GM12864 (cell line): ENCODE measurements around the gene INSRR.

ENCODE experiments used
- DNase-seq: peaks from one replicate; pipeline ENCODE4 v3.0.0-alpha.2; 2011; ENCODE audit warnings: low read depth
- H3K4me3 ChIP-seq: 2 replicates; pipeline ENCODE4 v1.5.1; 2011; ENCODE audit warnings: mild to moderate bottlenecking, low read depth, low read length, control low read depth
- TF ChIP-seq, protein P1 (sequence below): IDR thresholded peaks from 2 replicates; pipeline ENCODE4 v1.5.1; 2011; ENCODE audit warnings: low read depth, mild to moderate bottlenecking, moderate library complexity, low read length, control low read depth, inconsistent platforms; ENCODE audit errors: missing control alignments

Gene INSRR

DNA sequence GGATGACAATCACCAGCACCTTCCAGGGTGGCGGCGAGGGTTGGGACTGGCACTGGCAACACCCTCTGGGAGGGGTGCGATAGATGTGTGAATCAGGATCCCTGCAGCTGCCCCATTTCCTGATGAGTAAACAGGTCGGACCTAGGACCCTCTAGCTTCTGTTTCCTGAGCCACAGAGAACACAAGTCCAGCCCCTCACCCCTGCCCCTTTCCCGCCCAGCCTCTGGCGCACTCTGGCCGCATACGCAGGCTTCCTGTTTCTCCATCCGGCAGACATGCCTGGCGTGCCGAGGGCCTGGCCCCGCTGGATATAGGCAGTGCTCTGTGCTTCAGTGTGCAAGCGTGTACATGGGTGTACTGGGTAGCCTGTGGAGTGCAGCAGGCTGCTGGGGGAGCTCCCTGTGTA lies 39.2 kb upstream of the INSRR start:
- TF ChIP-seq, protein P1, sequence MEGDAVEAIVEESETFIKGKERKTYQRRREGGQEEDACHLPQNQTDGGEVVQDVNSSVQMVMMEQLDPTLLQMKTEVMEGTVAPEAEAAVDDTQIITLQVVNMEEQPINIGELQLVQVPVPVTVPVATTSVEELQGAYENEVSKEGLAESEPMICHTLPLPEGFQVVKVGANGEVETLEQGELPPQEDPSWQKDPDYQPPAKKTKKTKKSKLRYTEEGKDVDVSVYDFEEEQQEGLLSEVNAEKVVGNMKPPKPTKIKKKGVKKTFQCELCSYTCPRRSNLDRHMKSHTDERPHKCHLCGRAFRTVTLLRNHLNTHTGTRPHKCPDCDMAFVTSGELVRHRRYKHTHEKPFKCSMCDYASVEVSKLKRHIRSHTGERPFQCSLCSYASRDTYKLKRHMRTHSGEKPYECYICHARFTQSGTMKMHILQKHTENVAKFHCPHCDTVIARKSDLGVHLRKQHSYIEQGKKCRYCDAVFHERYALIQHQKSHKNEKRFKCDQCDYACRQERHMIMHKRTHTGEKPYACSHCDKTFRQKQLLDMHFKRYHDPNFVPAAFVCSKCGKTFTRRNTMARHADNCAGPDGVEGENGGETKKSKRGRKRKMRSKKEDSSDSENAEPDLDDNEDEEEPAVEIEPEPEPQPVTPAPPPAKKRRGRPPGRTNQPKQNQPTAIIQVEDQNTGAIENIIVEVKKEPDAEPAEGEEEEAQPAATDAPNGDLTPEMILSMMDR, result no peak
- DNase-seq, result no peak
- no peak overlapping the region for H3K4me3 ChIP-seq

DNA sequence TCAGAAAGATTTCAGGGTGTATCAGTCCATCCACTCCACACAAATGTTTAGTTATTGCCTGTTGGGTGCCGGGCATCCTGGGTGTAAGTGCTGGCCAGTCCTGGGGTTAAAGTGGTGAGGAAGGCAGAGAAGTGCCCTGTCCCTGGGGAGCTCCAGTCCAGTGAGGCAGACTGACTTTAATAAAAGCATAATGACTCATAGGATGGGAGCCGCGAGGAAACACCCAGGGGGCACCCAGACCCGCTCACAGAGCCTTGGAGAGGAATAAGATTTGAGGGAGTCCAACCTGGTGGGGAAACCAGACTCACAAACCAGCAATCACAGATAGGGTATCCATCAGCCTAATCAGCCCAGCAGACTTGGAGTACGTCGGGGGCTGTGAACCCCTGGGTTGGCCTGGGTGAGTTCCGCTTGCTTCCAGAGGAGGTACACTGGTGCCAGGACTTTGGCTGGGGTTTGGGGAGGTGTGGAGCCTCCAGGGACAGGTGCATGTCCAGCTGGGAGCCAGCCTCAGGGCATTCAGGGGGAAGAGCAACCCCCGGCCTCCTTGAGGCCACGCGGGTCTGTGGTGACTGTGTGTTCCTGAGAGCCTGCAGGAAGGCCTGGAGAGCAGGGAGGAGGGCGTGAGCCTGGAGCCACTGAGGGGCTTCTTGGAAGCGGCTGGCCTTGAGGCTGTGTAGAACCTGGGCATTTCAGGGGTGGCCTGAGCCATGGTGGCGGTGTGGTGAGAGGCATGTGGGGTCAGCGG lies 38.3 kb upstream of the INSRR start:
- TF ChIP-seq, protein P1, result no peak
- no peak for DNase-seq
- H3K4me3 ChIP-seq, result no peak overlapping the region

DNA sequence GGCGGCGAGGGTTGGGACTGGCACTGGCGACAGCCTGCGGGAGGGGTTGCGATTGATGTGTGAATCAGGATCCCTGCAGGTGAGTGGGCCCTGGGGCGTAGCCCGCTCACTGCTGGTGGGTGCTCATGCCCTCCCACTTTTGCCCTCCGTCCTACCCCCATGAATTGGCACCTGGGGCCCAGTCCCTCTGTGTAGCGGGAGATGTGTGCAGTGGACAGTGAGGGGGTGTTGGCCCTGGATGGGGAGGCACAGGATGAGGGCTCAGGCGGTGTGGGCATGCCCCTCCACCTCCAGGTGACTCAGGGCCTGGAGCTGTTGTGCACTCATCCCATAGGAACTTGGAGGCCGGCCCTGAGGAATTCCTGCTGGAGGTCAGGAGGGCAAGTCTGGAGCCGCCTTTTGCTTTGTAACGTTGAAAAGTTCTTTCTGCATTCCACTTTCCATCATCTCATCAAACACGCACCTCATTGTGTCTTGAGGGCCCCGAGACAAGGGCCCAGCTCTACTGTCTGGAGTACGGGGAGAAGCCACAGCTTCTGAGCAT lies 37.6 kb upstream of the INSRR start:
- no peak for DNase-seq
- H3K4me3 ChIP-seq, result no peak overlapping the region
- TF ChIP-seq, protein P1, result no peak

DNA sequence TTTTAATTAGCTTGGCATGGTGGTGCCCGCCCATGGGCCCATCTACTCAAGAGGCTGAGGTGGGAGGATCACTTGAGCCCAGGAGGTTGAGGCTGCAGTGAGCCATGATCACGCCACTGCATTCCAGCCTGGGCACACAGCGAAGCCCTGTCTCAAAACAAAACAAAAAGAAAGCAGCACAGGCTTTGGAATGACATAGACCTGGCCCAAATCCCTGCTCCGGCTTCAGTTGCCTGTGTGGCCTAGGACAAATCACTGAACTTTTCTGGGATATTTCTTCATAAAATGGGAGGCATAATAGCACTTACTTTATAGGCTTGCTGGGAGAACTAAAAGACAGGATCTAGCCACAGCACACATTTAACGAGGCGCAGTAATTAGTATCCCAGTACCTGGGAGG lies 37.0 kb upstream of the INSRR start:
- no peak overlapping the region for H3K4me3 ChIP-seq
- DNase-seq, result no peak
- TF ChIP-seq, protein P1, result no peak

DNA sequence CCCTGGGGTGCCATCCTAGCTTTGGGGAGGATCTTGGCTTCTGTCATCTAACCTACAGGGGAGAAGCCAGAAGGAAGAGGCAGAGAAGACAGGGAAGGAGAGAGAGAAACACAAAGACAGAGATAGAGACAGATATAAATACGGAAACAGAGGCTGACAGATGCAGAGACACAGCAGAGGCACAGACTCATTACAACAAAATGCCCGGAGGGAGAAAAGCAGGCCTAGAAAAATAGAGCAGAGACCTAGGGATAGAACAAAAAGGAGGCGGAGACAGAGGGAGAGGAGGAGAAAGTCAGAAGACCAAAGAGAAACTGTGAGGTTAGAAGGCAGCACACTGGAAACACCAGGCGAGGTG lies 36.5 kb upstream of the INSRR start:
- no peak overlapping the region for H3K4me3 ChIP-seq
- DNase-seq, result no peak
- TF ChIP-seq, protein P1, result no peak

DNA sequence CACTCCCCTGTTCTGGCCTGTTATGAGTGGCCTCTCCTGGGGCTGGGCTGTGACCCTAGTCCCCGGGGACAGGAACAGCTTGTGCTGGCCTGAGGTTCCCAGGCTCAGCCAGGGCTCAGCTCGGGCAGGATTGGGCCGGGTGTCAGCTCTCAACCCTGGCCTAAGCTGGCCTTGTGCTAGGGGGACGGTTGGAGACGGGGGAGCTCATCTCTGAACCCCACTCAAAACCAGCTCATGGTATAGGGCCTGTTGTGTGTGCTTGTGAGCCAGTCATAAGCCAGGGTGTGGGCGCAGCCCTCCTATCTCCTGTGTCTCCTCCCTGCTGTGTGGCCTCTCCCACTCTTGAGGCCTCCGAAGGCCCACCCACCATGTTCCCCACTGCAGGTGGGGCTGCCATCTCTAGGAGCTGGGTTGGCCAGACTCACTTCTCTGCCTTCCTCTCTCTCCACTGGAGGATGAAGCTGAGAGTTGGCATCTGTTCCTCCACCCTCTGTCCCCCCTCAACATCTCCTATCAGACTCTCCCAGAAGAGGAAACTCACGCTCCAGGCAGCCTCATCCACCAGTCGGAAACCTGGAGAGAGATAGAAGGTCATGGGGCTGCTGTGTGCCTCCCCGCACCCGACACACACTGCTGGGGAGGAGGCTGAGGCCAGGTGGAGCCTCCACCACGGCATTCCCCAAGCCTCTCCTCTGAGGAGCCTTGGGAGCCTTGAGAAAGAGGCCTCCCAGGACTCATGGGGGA lies 36.0 kb upstream of the INSRR start:
- no peak for DNase-seq
- no peak overlapping the region for H3K4me3 ChIP-seq

More for the DNA sequence above, 36.0 kb upstream of the INSRR start:
- TF ChIP-seq, protein P1, result no peak
